Gastrocnemius medialis (tissue), 4 donors: ENCODE data around the gene ATIC. TPM values are rescaled to one million over a fixed set of nuclear protein-coding genes. Genes with fewer than 3 reads are reported as not detected.

ENCODE experiments used
- ATAC-seq, 2 donors: fragments of 150-250 bp; one replicate each; pipeline ENCODE4 v1.9.1; 2016
- DNase-seq, 2 donors: peaks; one replicate each; pipeline ENCODE4 v3.0.0-alpha.2; 2019
- H3K27ac ChIP-seq, 4 donors: fragments of 200-600 bp; sonication (generic); 1 replicate in 1 of 4; 2 replicates in 3 of 4; pipeline ENCODE4 v1.5.1; 2016 to 2018; ENCODE audit warnings: mild to moderate bottlenecking in 2 of 4, moderate library complexity in 1 of 4
- H3K27me3 ChIP-seq, 3 donors: fragments of 200-600 bp; sonication (generic) in 2 of 3; 1 replicate in 1 of 3; 2 replicates in 2 of 3; pipeline versions ENCODE4 v1.5.1 to v1.6.0; 2016 to 2019; ENCODE audit warnings: mild to moderate bottlenecking in 1 of 3, moderate library complexity in 1 of 3
- H3K36me3 ChIP-seq, 2 donors: fragments of 200-600 bp; sonication (generic) in 1 of 2; one replicate each; pipeline ENCODE4 v1.5.1; 2017 to 2018
- H3K4me1 ChIP-seq, 2 donors: fragments of 200-600 bp; sonication (generic) in 1 of 2; one replicate each; pipeline ENCODE4 v1.5.1; 2016 to 2017; ENCODE audit warnings: mild to moderate bottlenecking in 2 of 2
- H3K4me3 ChIP-seq, 4 donors: fragments of 200-600 bp; sonication (generic) in 3 of 4; 1 replicate in 1 of 4; 2 replicates in 3 of 4; pipeline ENCODE4 v1.5.1; 2016 to 2019; ENCODE audit warnings: mild to moderate bottlenecking in 2 of 4
- H3K9me3 ChIP-seq, 3 donors: fragments of 200-600 bp; sonication (generic) in 2 of 3; 1 replicate in 1 of 3; 2 replicates in 2 of 3; pipeline ENCODE4 v1.5.1; 2016 to 2019
- CTCF ChIP-seq, 5 experiments: fragments of 450-650 bp in 3 of 5; fragments of 200-600 bp in 2 of 5; sonication (generic) in 2 of 5; IDR thresholded peaks in 4 of 5; conservative IDR thresholded peaks in 1 of 5; 1 replicate in 4 of 5; 2 replicates in 1 of 5; pipeline ENCODE4 v1.5.1; 2016 to 2019; ENCODE audit warnings: antibody characterized with exemption in 5 of 5, mild to moderate bottlenecking in 3 of 5, moderate library complexity in 3 of 5
- POLR2A ChIP-seq, 2 donors: fragments of 450-650 bp; IDR thresholded peaks; one replicate each; pipeline ENCODE4 v1.6.1; 2017; ENCODE audit warnings: antibody characterized with exemption in 2 of 2, mild to moderate bottlenecking in 2 of 2, moderate library complexity in 2 of 2
- in situ Hi-C, 4 donors: fragments of 200-750 bp; cut with MboI; loops; one replicate each; pipeline versions ENCODE4 v1.15.0 to v1.8.0; 2017; ENCODE audit warnings: low sequenced_read_pairs in 4 of 4
- intact Hi-C: fragments of 100-400 bp; cut with DNase I; formaldehyde crosslinking; loops from one replicate; pipeline ENCODE4 v1.15.1; 2023; ENCODE audit warnings: low total_unique reads
- total RNA-seq, 4 donors: library from RNA; depleted of rRNA; stranded (reverse); fragments of >200 nt; gene quantifications; one replicate each; pipeline versions ENCODE4 v1.1.0 to v1.2.3, GENCODE V29; 2016

The ATIC gene
- total RNA-seq, 4 donors from 2014 or later, result 16.9 to 46.9 (median 41.8) TPM

DNA sequence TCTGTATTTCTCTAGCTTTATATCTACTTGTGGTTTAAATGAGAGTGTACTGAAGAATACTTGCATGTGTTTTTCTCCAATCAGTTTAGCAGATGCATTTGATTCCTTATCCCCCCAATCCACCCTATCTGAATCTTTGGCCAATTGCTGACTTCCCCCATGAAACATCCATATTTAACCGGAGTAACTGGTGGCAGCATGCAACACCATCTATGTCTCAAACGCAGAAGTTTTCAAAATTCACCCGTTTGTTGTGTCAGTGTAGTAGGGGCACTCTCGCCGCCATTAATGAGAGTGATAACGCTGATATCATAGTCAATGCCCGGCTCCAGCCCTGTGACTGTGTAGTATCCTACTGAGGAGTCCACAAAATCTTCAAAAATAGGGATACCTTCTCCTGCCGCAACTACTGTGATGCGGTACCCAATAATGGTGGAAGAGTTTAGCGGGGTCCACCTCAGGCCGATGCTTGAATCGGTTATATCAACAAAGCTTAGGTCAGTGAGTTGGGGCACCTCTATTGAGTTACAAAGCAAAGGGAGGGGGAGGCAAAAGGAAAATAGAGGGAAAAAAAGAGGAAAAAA lies 80.9 kb downstream of the ATIC start:
- H3K4me3 ChIP-seq, result no peak overlapping the region
- H3K4me1 ChIP-seq, result no peaks in the 10 kb centered on the region
- H3K36me3 ChIP-seq, result no peaks in the 10 kb centered on the region
- no peaks in the 10 kb centered on the region for H3K9me3 ChIP-seq
- H3K27ac ChIP-seq, result no peak overlapping the region
- intact Hi-C loops (no loop called here), in situ Hi-C loops (no loop called here)
- H3K27me3 ChIP-seq, result no peaks in the 10 kb centered on the region
- TF ChIP-seq CTCF (IDR thresholded peaks at IDR 0.05 in 4 of 5, conservative IDR thresholded peaks at IDR 0.05 in 1 of 5) (no peak), POLR2A (IDR thresholded peaks at IDR 0.05) (no peak)
- DNase-seq, result no peak
- no peak for ATAC-seq

DNA sequence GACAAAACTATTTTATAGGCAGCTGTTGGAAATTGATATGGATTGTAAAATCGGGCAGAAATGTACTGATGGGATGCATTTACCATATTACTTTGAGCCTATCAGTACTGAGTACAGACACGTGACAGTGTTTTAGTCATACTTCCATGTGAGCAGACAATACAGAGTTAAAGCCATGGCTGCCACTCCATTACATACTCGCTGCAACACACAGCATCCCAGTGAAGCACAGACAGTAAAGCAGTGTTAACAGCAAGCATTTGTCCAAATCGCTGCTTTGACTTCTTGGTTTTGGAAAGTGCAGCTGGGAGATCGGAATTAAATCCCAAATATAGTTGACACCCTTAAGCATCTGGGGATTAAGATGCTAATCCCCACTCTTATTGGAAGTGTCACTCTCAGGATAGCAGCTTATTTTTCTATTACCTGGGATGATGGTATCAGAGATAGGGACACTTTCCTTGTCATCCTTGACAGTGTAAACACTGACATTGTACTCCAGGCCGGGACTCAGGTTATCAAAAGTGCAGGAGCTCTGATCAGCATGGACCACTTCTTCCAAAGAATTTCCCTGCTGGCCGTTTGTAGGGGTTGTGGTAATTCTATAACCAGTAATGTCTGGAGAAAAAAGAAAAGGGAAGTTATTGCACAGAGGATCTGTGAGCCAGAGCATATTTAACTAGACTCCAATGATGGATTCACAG lies 82.4 kb downstream of the ATIC start:
- no peak for DNase-seq
- Histone ChIP-seq H3K36me3 (no peaks in the 10 kb centered on the region), H3K9me3 (no peaks in the 10 kb centered on the region), H3K4me3 (no peak overlapping the region), H3K27ac (no peak overlapping the region), H3K4me1 (no peaks in the 10 kb centered on the region), H3K27me3 (no peaks in the 10 kb centered on the region)
- in situ Hi-C loops (no loop called here), intact Hi-C loops (no loop called here)
- no peak for ATAC-seq
- TF ChIP-seq CTCF (IDR thresholded peaks at IDR 0.05 in 4 of 5, conservative IDR thresholded peaks at IDR 0.05 in 1 of 5) (no peak), POLR2A (IDR thresholded peaks at IDR 0.05) (no peak)

GRCh38 chr2:215395687-215396460 lies 84.0 kb downstream of the ATIC start:
- intact Hi-C loops (loop anchor here (5.0 kb wide), 1 partner anchor 41 kb away; the partner anchor contains the start of gene FN1), in situ Hi-C loops (no loop called here)
- H3K36me3 ChIP-seq, result no peaks in the 10 kb centered on the region
- ATAC-seq (no peak), DNase-seq (no peak)
- no peaks in the 10 kb centered on the region for H3K27me3 ChIP-seq
- H3K4me1 ChIP-seq, result no peaks in the 10 kb centered on the region
- no peaks in the 10 kb centered on the region for H3K9me3 ChIP-seq
- H3K4me3 ChIP-seq, result no peak overlapping the region
- H3K27ac ChIP-seq, result peak overlapping the region in 1 of 4 donors; percentile 28
- TF ChIP-seq POLR2A (IDR thresholded peaks at IDR 0.05) (no peak), CTCF (IDR thresholded peaks at IDR 0.05 in 4 of 5, conservative IDR thresholded peaks at IDR 0.05 in 1 of 5) (no peak)

- DNase-seq (no peak), ATAC-seq (peak; percentile 65 to 84)
- Histone ChIP-seq H3K27ac (peak overlapping the region in 1 of 4 donors; percentile 28), H3K4me3 (no peak overlapping the region), H3K27me3 (no peaks in the 10 kb centered on the region), H3K9me3 (no peaks in the 10 kb centered on the region), H3K4me1 (no peaks in the 10 kb centered on the region), H3K36me3 (no peaks in the 10 kb centered on the region)
- TF ChIP-seq POLR2A (IDR thresholded peaks at IDR 0.05) (no peak), CTCF (IDR thresholded peaks at IDR 0.05 in 4 of 5, conservative IDR thresholded peaks at IDR 0.05 in 1 of 5) (no peak)
- in situ Hi-C loops (no loop called here), intact Hi-C loops (loop anchor here (5.0 kb wide), 1 partner anchor 41 kb away; the partner anchor contains the start of gene FN1)
Observed at GRCh38 chr2:215396595-215397313, 84.9 kb downstream of the ATIC start.
